ENCODE measurements around the gene PPP1R3D.

Gene PPP1R3D

GRCh38 chr20:59920944-59921343 is 19.2 kb downstream of the PPP1R3D start:
- ChIA-PET POLR2A (no interaction called here), CTCF (interaction anchor here (0.9 kb wide), 1 partner anchor 13 kb away, joined by 4 read pairs; the partner anchor contains the start of gene SYCP2)
- TF ChIP-seq, protein P1, sequence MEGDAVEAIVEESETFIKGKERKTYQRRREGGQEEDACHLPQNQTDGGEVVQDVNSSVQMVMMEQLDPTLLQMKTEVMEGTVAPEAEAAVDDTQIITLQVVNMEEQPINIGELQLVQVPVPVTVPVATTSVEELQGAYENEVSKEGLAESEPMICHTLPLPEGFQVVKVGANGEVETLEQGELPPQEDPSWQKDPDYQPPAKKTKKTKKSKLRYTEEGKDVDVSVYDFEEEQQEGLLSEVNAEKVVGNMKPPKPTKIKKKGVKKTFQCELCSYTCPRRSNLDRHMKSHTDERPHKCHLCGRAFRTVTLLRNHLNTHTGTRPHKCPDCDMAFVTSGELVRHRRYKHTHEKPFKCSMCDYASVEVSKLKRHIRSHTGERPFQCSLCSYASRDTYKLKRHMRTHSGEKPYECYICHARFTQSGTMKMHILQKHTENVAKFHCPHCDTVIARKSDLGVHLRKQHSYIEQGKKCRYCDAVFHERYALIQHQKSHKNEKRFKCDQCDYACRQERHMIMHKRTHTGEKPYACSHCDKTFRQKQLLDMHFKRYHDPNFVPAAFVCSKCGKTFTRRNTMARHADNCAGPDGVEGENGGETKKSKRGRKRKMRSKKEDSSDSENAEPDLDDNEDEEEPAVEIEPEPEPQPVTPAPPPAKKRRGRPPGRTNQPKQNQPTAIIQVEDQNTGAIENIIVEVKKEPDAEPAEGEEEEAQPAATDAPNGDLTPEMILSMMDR (IDR thresholded peaks at IDR 0.05; ENCODE audit: control extremely low read depth, extremely low read depth, low read depth, missing control alignments) = no peak
- no peak for DNase-seq (ENCODE audit: extremely low spot score)

DNA sequence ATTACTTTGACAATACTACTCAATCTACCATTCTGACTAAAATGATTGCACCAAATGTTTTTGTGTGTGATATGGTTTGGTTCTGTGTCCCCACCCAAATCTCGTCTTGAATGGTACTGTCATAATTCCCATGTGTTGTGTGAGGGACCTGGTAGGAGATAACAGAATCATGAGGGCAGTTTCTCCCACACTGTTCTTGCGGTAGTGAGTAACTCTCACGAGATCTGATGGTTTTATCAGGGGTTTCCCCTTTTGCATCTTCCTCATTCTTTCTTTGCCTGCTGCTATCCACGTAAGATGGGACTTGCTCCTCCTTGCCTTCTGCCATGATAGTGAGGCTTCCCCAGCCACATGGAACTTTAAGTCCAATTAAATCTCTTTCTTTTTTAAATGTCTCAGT is 27.5 kb downstream of the PPP1R3D start:
- no peak for DNase-seq (ENCODE audit: extremely low spot score)
- ChIA-PET POLR2A (no interaction called here), CTCF (interaction anchor here (1.3 to 2.4 kb wide), 3 partner anchors 15 to 27 kb away, joined by 4 to 7 read pairs (median 4); partner anchors contain the start of genes FAM217B, PPP1R3D and SYCP2)
- TF ChIP-seq, protein P1 (IDR thresholded peaks at IDR 0.05; ENCODE audit: control extremely low read depth, extremely low read depth, low read depth, missing control alignments) = no peak

DNA sequence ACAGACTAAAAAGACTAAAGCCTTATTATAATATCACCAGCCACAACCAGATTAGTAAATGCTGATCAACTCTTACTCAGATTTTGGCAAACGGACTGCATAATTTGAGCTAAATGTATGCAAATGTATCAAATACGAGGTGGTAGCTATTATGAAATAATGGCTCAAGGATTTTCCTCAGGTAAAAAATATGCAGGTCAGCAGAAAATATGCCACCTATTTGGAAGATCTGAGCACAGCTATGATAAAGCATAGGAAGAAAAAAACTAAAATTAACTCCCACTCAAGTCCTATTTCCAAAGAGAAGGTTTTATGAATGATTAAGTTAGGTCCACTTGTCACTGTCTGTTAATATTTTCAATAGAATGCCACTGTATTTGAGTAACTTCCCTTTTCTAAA is 29.1 kb downstream of the PPP1R3D start:
- TF ChIP-seq, protein P1 (IDR thresholded peaks at IDR 0.05; ENCODE audit: control extremely low read depth, extremely low read depth, low read depth, missing control alignments) = no peak
- ChIA-PET CTCF (interaction anchor here (1.1 to 1.9 kb wide), 3 partner anchors 10 to 75 kb away, joined by 3 to 9 read pairs (median 4); partner anchors contain the start of gene SYCP2), POLR2A (no interaction called here)
- no peak for DNase-seq (ENCODE audit: extremely low spot score)

DNA sequence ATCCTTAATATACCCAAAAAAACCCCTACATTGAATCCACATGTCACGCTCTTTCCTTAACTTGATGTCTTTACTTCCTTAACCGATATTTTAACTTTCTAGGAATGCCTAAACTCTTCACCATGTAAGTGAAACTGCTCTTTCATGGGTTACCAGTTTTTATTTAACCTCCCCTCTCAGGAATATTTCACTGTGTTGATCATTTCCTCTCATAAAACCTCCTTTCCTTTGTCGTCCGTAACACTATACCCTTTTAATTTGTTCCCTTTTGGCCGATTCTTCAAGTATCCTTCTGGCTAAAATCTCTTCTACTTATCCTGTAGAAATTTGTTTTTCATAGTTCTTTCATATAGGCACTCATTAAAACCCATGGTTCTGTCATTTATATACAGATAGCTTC is 31.2 kb downstream of the PPP1R3D start:
- ChIA-PET POLR2A (no interaction called here), CTCF (interaction anchor here (1.0 kb wide), 1 partner anchor 13 kb away, joined by 3 read pairs; no protein-coding TSS in a partner anchor)

GRCh38 chr20:59903621-59904020 is 36.5 kb downstream of the PPP1R3D start:
- TF ChIP-seq, protein P1 (IDR thresholded peaks at IDR 0.05; ENCODE audit: control extremely low read depth, extremely low read depth, low read depth, missing control alignments) = no peak
- ChIA-PET CTCF (no interaction called here), POLR2A (no interaction called here)
- no peak for DNase-seq (ENCODE audit: extremely low spot score)

More for the DNA sequence above, 31.2 kb downstream of the PPP1R3D start:
- no peak for DNase-seq (ENCODE audit: extremely low spot score)
- TF ChIP-seq, protein P1 (IDR thresholded peaks at IDR 0.05; ENCODE audit: control extremely low read depth, extremely low read depth, low read depth, missing control alignments) = no peak

- TF ChIP-seq, protein P1 (IDR thresholded peaks at IDR 0.05; ENCODE audit: control extremely low read depth, extremely low read depth, low read depth, missing control alignments) = no peak
- DNase-seq (ENCODE audit: extremely low spot score) = no peak
- POLR2A ChIA-PET = no interaction called here
- CTCF ChIA-PET = interaction anchor here (0.8 to 1.2 kb wide), 2 partner anchors 14 to 34 kb away, joined by 3 read pairs; no protein-coding TSS in a partner anchor
These were observed 37.6 kb downstream of the PPP1R3D start for GRCh38 chr20:59902470-59902869.

All from GM10248 (cell line).